Activated B cell treated with CpG ODN at 0.5 μM for 24 hours (primary cell): Measurements from ENCODE around the gene ARMH3. TPM values are rescaled to one million over a fixed set of nuclear protein-coding genes. Genes with fewer than 3 reads are reported as not detected.

Experiments used
- ATAC-seq: fragments of 200-7000 bp; cut with Tn5 transposase; one replicate; pipeline ENCODE4 v1.10.0; 2021; ENCODE audit warnings: low read depth, mild to moderate bottlenecking, moderate library complexity
- CTCF ChIA-PET: fragments of 350-600 bp; sonication (Branson Sonifier 250); formaldehyde crosslinking; loops from one replicate; lab custom pipeline; 2021; ENCODE audit warnings: antibody characterized with exemption; lab: Charles Lee
- POLR2A ChIA-PET: fragments of 350-600 bp; sonication (Branson Sonifier 250); formaldehyde crosslinking; loops from one replicate; lab custom pipeline; 2021; ENCODE audit warnings: antibody characterized with exemption; lab: Charles Lee
- DNase-seq: peaks from one replicate; pipeline ENCODE4 v3.0.0; 2022
- H3K27ac Mint-ChIP-seq: one replicate; pipeline ENCODE4 v1.8.0; 2020; ENCODE audit warnings: mixed read lengths
- H3K27me3 Mint-ChIP-seq: one replicate; pipeline ENCODE4 v1.8.0; 2021; ENCODE audit warnings: mixed read lengths
- H3K36me3 Mint-ChIP-seq: one replicate; pipeline ENCODE4 v1.8.0; 2021; ENCODE audit warnings: low read depth, mixed read lengths
- H3K4me1 Mint-ChIP-seq: one replicate; pipeline ENCODE4 v1.8.0; 2021; ENCODE audit warnings: mixed read lengths
- H3K4me3 Mint-ChIP-seq: one replicate; pipeline ENCODE4 v1.8.0; 2020; ENCODE audit warnings: mild to moderate bottlenecking, mixed read lengths
- H3K9me3 Mint-ChIP-seq: one replicate; pipeline ENCODE4 v1.8.0; 2020; ENCODE audit warnings: mixed read lengths
- intact Hi-C: fragments of 100-400 bp; cut with micrococcal nuclease; formaldehyde crosslinking; loops from one replicate; pipeline ENCODE4 v1.15.1; 2024
- total RNA-seq: library from RNA; stranded (reverse); gene quantifications from 2 replicates; pipeline ENCODE4 v1.2.3, GENCODE V29; 2022
- TF ChIP-seq, protein P1 (sequence below): fragments of 200-600 bp; IDR thresholded peaks from one replicate; pipeline ENCODE4 v1.8.0; 2022; ENCODE audit warnings: antibody characterized with exemption, mild to moderate bottlenecking

ARMH3 gene
- total RNA-seq, 1 donor from 2014 or later, result 35.4 TPM

DNA sequence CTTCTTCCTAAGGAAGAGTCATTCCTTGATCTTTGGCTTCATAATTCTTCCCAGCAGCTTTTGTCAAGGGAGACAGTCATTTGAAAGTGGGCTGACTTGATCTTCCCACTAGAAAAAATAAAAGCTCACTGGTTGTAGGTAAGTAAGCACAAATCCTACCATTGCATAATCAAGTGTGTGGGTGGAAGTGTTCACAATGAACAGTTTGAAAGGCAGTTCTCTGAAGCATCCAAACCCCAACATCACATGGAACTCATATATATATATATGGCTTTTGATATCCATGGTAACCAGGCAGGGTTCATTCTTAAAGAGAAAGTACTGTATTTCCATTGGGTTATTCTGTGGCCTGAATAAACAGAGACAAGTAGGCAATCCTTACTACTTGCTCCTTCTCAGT is 51.6 kb downstream of the ARMH3 start:
- ATAC-seq, result no peak

GRCh38 chr10:102003541-102003940 is 52.4 kb downstream of the ARMH3 start:
- Mint-ChIP-seq H3K36me3 (peaks cover 31% of the 10 kb centered on the region), H3K27me3 (no peaks in the 10 kb centered on the region), H3K27ac (peak overlapping the region; percentile 63), H3K9me3 (no peaks in the 10 kb centered on the region), H3K4me3 (no peak overlapping the region), H3K4me1 (peaks cover 82% of the 10 kb centered on the region)
- CTCF ChIA-PET, result interaction anchor here (1.3 to 9.3 kb wide), 2 partner anchors 102 to 164 kb away, joined by 4 to 372 read pairs; partner anchors contain the start of gene KCNIP2
- TF ChIP-seq, protein P1, sequence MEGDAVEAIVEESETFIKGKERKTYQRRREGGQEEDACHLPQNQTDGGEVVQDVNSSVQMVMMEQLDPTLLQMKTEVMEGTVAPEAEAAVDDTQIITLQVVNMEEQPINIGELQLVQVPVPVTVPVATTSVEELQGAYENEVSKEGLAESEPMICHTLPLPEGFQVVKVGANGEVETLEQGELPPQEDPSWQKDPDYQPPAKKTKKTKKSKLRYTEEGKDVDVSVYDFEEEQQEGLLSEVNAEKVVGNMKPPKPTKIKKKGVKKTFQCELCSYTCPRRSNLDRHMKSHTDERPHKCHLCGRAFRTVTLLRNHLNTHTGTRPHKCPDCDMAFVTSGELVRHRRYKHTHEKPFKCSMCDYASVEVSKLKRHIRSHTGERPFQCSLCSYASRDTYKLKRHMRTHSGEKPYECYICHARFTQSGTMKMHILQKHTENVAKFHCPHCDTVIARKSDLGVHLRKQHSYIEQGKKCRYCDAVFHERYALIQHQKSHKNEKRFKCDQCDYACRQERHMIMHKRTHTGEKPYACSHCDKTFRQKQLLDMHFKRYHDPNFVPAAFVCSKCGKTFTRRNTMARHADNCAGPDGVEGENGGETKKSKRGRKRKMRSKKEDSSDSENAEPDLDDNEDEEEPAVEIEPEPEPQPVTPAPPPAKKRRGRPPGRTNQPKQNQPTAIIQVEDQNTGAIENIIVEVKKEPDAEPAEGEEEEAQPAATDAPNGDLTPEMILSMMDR, result no peak
- no peak for ATAC-seq
- intact Hi-C loops, result no loop called here
- POLR2A ChIA-PET, result interaction anchor here (0.9 to 4.2 kb wide), 10 partner anchors 22 to 185 kb away, joined by 3 to 58 read pairs (median 4); partner anchors contain the start of gene OGA
- no peak for DNase-seq

More for the DNA sequence above, 51.6 kb downstream of the ARMH3 start:
- no peaks in the 10 kb centered on the region for H3K9me3 Mint-ChIP-seq
- peaks cover 84% of the 10 kb centered on the region for H3K4me1 Mint-ChIP-seq
- H3K36me3 Mint-ChIP-seq, result peaks cover 30% of the 10 kb centered on the region
- ChIA-PET POLR2A (interaction anchor here (0.9 to 4.2 kb wide), 4 partner anchors 34 to 163 kb away, joined by 3 to 58 read pairs (median 4); no protein-coding TSS in a partner anchor), CTCF (interaction anchor here (1.3 to 9.3 kb wide), 2 partner anchors 103 to 164 kb away, joined by 4 to 372 read pairs; partner anchors contain the start of gene KCNIP2)
- peak overlapping the region; percentile 68 for H3K27ac Mint-ChIP-seq
- H3K27me3 Mint-ChIP-seq, result no peaks in the 10 kb centered on the region
- DNase-seq, result no peak
- no peak overlapping the region for H3K4me3 Mint-ChIP-seq
- intact Hi-C loops, result no loop called here
- TF ChIP-seq, protein P1, result no peak

GRCh38 chr10:102001435-102002068 is 54.4 kb downstream of the ARMH3 start:
- ATAC-seq, result peak; percentile 86
- intact Hi-C loops, result loop anchor here (1.0 kb wide), 3 partner anchors 15 to 32 kb away; no protein-coding TSS in a partner anchor
- Mint-ChIP-seq H3K4me3 (peak overlapping the region; percentile 73), H3K27ac (peak overlapping the region; percentile 93), H3K27me3 (no peaks in the 10 kb centered on the region), H3K4me1 (peaks cover 82% of the 10 kb centered on the region), H3K9me3 (no peaks in the 10 kb centered on the region), H3K36me3 (peaks cover 40% of the 10 kb centered on the region)
- TF ChIP-seq, protein P1, result no peak
- ChIA-PET CTCF (interaction anchor here (0.7 to 2.2 kb wide), 9 partner anchors 9 to 166 kb away, joined by 3 to 15 read pairs (median 6); no protein-coding TSS in a partner anchor), POLR2A (interaction anchor here (0.6 to 4.2 kb wide), 9 partner anchors 8 to 1180 kb away, joined by 3 to 58 read pairs (median 6); no protein-coding TSS in a partner anchor)
- DNase-seq, result no peak

DNA sequence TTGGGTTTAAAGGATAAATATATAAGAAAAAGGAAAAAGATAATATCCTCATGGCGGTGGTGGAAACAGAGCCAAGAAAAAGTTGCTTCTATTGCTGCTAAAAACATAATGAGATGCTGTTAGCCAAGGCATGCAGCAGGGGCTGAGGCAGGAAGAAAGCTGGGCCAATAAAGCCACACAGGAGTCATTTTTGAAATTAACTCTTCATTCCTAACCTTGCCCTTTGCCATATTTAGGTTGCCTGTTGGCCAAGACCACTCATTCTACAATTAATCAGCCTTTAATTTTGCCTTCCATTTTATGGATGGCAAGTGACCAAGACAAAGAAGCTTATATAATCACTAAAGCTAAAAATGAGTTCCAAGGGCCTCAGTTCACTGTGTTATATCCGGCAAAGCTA is 58.2 kb downstream of the ARMH3 start:
- intact Hi-C loops, result no loop called here
- H3K27ac Mint-ChIP-seq, result no peak overlapping the region
- POLR2A ChIA-PET, result interaction anchor here (1.3 to 2.5 kb wide), 4 partner anchors 11 to 29 kb away, joined by 3 to 14 read pairs (median 6); no protein-coding TSS in a partner anchor
- H3K4me1 Mint-ChIP-seq, result peaks cover 74% of the 10 kb centered on the region
- TF ChIP-seq, protein P1, result no peak
- no peaks in the 10 kb centered on the region for H3K27me3 Mint-ChIP-seq
- peaks cover 54% of the 10 kb centered on the region for H3K36me3 Mint-ChIP-seq
- ATAC-seq (no peak), DNase-seq (no peak)
- no peak overlapping the region for H3K4me3 Mint-ChIP-seq
- CTCF ChIA-PET, result interaction anchor here (0.8 to 1.4 kb wide), 3 partner anchors 11 to 108 kb away, joined by 3 to 5 read pairs (median 4); no protein-coding TSS in a partner anchor
- no peaks in the 10 kb centered on the region for H3K9me3 Mint-ChIP-seq
